SK-N-SH treated with all-trans-retinoic acid at 6 μM for 48 hours (cell line): Measurements from ENCODE around the gene GPN1.

Source experiments
- ATAC-seq: fragments of 200-7000 bp; cut with Tn5 transposase; 3 replicates; pipeline ENCODE4 v1.9.1; 2020; ENCODE audit warnings: mild to moderate bottlenecking, moderate library complexity
- BACH2 ChIP-seq: fragments of 250-450 bp; sonication (Bioruptor Pico); IDR thresholded peaks from 2 replicates; pipeline ENCODE4 v1.9.0; 2021; ENCODE audit warnings: mild to moderate bottlenecking, borderline replicate concordance
- CSDC2 ChIP-seq: fragments of 250-450 bp; sonication (Bioruptor Pico); IDR thresholded peaks from 2 replicates; pipeline ENCODE4 v1.5.0; 2020; ENCODE audit warnings: mild to moderate bottlenecking, moderate library complexity
- ESRRG ChIP-seq: fragments of 250-450 bp; sonication (Bioruptor Pico); IDR thresholded peaks from 2 replicates; pipeline ENCODE4 v1.6.1; 2021; ENCODE audit warnings: mild to moderate bottlenecking
- ISL1 ChIP-seq: fragments of 250-450 bp; sonication (Bioruptor Pico); IDR thresholded peaks from 2 replicates; pipeline ENCODE4 v2.1.2; 2022; ENCODE audit warnings: mild to moderate bottlenecking, moderate library complexity
- PPARA ChIP-seq: fragments of 250-450 bp; sonication (Bioruptor Pico); IDR thresholded peaks from 2 replicates; pipeline ENCODE4 v1.5.0; 2020; ENCODE audit warnings: mild to moderate bottlenecking, borderline replicate concordance
- RARB ChIP-seq: fragments of 250-450 bp; sonication (Bioruptor Pico); IDR thresholded peaks from 2 replicates; pipeline ENCODE4 v1.8.0; 2021; ENCODE audit warnings: mild to moderate bottlenecking, moderate library complexity
- TCF4 ChIP-seq: fragments of 250-450 bp; sonication (Bioruptor Pico); IDR thresholded peaks from 2 replicates; pipeline ENCODE4 v1.8.0; 2021; ENCODE audit warnings: mild to moderate bottlenecking, moderate library complexity, borderline replicate concordance
- TOX ChIP-seq: fragments of 250-450 bp; sonication (Bioruptor Pico); IDR thresholded peaks from 2 replicates; pipeline ENCODE4 v1.8.0; 2021; ENCODE audit warnings: mild to moderate bottlenecking, moderate library complexity, borderline replicate concordance
- ZC3H10 ChIP-seq: fragments of 250-450 bp; sonication (Bioruptor Pico); IDR thresholded peaks from 2 replicates; pipeline ENCODE4 v1.5.1; 2021; ENCODE audit warnings: mild to moderate bottlenecking, moderate library complexity
- ZFP3 ChIP-seq: fragments of 250-450 bp; sonication (Bioruptor Pico); IDR thresholded peaks from 2 replicates; pipeline ENCODE4 v1.5.0; 2020; ENCODE audit warnings: mild to moderate bottlenecking, moderate library complexity
- ZNF70 ChIP-seq: fragments of 450-650 bp; formaldehyde crosslinking; IDR thresholded peaks from 2 replicates; pipeline ENCODE4 v1.5.0; 2020; ENCODE audit warnings: mild to moderate bottlenecking, moderate library complexity
- TF ChIP-seq, protein P1 (sequence below): fragments of 250-450 bp; sonication (Bioruptor Pico); IDR thresholded peaks from 2 replicates; pipeline ENCODE4 v1.8.0; 2021; ENCODE audit warnings: low read depth, mild to moderate bottlenecking, moderate library complexity, borderline replicate concordance
- TF ChIP-seq, protein P2 (sequence below): fragments of 250-450 bp; sonication (Bioruptor Pico); IDR thresholded peaks from 2 replicates; pipeline ENCODE4 v1.8.0; 2020; ENCODE audit warnings: mild to moderate bottlenecking, moderate library complexity, borderline replicate concordance
- TF ChIP-seq, protein P3 (sequence below): fragments of 250-450 bp; sonication (Bioruptor Pico); IDR thresholded peaks from 2 replicates; pipeline ENCODE4 v1.5.0; 2020; ENCODE audit warnings: mild to moderate bottlenecking, moderate library complexity
- TF ChIP-seq, protein P4 (sequence below): fragments of 250-450 bp; sonication (Bioruptor Pico); IDR thresholded peaks from 2 replicates; pipeline ENCODE4 v1.5.1; 2020; ENCODE audit warnings: low read depth, mild to moderate bottlenecking, moderate library complexity

GPN1 gene

DNA sequence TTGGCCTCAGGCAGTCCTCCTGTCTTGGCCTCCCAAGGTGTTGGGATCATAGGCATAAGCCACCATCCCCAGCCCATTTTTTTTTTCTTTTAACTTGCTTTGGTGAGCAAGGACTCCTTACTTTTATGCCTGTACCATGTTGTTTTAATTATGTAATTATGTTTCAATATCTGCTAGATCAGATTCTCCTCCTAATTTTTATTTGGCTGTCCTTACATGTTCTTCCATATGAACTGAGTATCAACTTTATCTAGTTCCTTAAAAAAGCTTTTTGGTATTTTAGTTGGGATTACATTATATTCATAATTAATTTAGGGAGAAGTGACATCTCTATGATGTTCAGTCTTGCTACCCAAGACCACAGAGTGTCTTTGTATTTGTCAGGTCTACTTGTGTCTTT lies 16.3 kb downstream of the GPN1 start:
- TF ChIP-seq, protein P1, sequence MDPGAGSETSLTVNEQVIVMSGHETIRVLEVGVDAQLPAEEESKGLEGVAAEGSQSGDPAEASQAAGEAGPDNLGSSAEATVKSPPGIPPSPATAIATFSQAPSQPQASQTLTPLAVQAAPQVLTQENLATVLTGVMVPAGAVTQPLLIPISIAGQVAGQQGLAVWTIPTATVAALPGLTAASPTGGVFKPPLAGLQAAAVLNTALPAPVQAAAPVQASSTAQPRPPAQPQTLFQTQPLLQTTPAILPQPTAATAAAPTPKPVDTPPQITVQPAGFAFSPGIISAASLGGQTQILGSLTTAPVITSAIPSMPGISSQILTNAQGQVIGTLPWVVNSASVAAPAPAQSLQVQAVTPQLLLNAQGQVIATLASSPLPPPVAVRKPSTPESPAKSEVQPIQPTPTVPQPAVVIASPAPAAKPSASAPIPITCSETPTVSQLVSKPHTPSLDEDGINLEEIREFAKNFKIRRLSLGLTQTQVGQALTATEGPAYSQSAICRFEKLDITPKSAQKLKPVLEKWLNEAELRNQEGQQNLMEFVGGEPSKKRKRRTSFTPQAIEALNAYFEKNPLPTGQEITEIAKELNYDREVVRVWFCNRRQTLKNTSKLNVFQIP (CRISPR knock-in tag) = no peak
- no peak for TF ChIP-seq RARB (CRISPR knock-in tag)
- TF ChIP-seq, protein P2, sequence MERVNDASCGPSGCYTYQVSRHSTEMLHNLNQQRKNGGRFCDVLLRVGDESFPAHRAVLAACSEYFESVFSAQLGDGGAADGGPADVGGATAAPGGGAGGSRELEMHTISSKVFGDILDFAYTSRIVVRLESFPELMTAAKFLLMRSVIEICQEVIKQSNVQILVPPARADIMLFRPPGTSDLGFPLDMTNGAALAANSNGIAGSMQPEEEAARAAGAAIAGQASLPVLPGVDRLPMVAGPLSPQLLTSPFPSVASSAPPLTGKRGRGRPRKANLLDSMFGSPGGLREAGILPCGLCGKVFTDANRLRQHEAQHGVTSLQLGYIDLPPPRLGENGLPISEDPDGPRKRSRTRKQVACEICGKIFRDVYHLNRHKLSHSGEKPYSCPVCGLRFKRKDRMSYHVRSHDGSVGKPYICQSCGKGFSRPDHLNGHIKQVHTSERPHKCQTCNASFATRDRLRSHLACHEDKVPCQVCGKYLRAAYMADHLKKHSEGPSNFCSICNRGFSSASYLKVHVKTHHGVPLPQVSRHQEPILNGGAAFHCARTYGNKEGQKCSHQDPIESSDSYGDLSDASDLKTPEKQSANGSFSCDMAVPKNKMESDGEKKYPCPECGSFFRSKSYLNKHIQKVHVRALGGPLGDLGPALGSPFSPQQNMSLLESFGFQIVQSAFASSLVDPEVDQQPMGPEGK (CRISPR knock-in tag) = no peak
- TF ChIP-seq ISL1 (CRISPR knock-in tag) = no peak
- no peak for TF ChIP-seq ZC3H10
- TF ChIP-seq, protein P3, sequence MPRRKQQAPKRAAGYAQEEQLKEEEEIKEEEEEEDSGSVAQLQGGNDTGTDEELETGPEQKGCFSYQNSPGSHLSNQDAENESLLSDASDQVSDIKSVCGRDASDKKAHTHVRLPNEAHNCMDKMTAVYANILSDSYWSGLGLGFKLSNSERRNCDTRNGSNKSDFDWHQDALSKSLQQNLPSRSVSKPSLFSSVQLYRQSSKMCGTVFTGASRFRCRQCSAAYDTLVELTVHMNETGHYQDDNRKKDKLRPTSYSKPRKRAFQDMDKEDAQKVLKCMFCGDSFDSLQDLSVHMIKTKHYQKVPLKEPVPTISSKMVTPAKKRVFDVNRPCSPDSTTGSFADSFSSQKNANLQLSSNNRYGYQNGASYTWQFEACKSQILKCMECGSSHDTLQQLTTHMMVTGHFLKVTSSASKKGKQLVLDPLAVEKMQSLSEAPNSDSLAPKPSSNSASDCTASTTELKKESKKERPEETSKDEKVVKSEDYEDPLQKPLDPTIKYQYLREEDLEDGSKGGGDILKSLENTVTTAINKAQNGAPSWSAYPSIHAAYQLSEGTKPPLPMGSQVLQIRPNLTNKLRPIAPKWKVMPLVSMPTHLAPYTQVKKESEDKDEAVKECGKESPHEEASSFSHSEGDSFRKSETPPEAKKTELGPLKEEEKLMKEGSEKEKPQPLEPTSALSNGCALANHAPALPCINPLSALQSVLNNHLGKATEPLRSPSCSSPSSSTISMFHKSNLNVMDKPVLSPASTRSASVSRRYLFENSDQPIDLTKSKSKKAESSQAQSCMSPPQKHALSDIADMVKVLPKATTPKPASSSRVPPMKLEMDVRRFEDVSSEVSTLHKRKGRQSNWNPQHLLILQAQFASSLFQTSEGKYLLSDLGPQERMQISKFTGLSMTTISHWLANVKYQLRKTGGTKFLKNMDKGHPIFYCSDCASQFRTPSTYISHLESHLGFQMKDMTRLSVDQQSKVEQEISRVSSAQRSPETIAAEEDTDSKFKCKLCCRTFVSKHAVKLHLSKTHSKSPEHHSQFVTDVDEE = peak; percentile 40; the same call in 1 of the 2 replicates
- peak; percentile 92 for TF ChIP-seq TCF4 (CRISPR knock-in tag)
- peak; percentile 97 for TF ChIP-seq ZNF70 (CRISPR knock-in tag)
- no peak for TF ChIP-seq ESRRG (CRISPR knock-in tag)
- no peak for TF ChIP-seq PPARA
- ATAC-seq = no peak

DNA sequence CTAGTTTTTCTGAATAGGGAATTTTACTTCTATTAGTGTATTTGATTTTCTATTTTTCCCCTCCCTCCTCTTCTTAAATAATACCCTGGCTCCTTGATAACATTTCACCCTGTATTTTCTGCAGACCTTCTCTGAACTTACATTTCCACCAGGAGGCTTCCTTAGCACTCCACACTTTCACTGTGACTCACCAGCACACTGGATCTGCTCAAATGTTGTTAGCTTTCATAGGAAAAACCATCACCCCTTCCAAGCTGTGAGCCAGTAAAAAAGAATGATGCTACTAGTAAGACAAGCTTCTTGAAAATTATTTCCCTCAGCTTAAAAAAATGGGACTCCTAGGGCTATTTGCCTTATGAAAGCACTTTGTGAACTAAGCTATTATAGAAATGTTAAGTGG lies 18.4 kb downstream of the GPN1 start:
- TF ChIP-seq CSDC2 (CRISPR knock-in tag) (no peak), ZFP3 (no peak), TOX (CRISPR knock-in tag) (no peak), TCF4 (CRISPR knock-in tag) (no peak), ZC3H10 (no peak)
- TF ChIP-seq, protein P1 (CRISPR knock-in tag) = no peak
- TF ChIP-seq, protein P4, sequence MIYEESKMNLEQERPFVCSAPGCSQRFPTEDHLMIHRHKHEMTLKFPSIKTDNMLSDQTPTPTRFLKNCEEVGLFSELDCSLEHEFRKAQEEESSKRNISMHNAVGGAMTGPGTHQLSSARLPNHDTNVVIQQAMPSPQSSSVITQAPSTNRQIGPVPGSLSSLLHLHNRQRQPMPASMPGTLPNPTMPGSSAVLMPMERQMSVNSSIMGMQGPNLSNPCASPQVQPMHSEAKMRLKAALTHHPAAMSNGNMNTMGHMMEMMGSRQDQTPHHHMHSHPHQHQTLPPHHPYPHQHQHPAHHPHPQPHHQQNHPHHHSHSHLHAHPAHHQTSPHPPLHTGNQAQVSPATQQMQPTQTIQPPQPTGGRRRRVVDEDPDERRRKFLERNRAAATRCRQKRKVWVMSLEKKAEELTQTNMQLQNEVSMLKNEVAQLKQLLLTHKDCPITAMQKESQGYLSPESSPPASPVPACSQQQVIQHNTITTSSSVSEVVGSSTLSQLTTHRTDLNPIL (CRISPR knock-in tag) = no peak
- TF ChIP-seq, all 23 proteins: peak for 0
- ATAC-seq = peak; percentile 54; the same call in 2 of the 3 replicates

DNA sequence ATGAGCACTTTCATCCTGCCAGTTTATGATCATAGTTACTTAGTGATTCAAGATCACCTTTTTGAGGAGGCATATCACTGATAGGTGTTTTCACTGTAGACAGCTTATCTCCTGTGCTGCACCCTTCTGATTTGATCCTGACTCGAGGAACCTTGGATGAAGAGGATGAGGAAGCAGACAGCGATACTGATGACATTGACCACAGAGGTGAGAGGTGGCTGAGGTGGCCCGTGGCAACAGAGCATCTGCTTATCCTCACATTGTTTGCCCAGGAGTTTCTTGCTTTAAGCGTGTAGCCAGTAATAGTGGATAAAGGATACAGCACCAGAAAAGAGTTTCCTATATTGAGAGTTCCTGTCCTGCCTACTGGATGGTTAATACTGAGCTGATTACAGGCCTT lies 18.9 kb downstream of the GPN1 start:
- no peak for ATAC-seq
- no peak for TF ChIP-seq BACH2 (CRISPR knock-in tag)
- TF ChIP-seq PPARA = no peak
- TF ChIP-seq, protein P2 (CRISPR knock-in tag) = no peak
- TF ChIP-seq, protein P1 (CRISPR knock-in tag) = no peak
